Measurements from ENCODE around the gene GATA5. TPM values are rescaled to one million over a fixed set of nuclear protein-coding genes. Genes with fewer than 3 reads are reported as not detected.

The GATA5 gene, protein sequence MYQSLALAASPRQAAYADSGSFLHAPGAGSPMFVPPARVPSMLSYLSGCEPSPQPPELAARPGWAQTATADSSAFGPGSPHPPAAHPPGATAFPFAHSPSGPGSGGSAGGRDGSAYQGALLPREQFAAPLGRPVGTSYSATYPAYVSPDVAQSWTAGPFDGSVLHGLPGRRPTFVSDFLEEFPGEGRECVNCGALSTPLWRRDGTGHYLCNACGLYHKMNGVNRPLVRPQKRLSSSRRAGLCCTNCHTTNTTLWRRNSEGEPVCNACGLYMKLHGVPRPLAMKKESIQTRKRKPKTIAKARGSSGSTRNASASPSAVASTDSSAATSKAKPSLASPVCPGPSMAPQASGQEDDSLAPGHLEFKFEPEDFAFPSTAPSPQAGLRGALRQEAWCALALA
- not detected in 2 replicates for total RNA-seq

DNA sequence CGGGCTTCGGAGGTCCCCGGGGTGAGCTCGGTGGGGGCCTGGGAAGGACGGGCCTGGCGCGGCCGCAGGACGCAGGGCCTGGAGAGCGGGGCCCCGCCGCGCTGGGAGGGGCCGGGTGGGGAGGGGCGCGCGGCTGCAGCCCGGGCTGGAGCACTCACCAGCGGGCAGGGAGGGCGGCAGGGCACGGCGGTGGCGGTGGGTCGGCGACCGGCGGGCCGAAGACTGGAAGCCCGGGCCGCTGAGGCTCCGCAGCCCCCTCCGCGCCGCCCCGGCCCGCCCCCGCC lies at the start of gene GATA5:
TSS of gene GATA5 (minus strand) at position 224 of the 284 bp plus-strand sequence. CDS start 474 bp downstream, outside the sequence.

GRCh38 chr20:62427172-62428001 lies 48.4 kb downstream of the GATA5 start, which contains the start of gene RBBP8NL:
RBBP8NL (minus strand) TSS chr20:62427539; CDS start chr20:62419647, 7,892 bp downstream.

Other genes starting within 250 kb of the GATA5 start
- 22.7 and 25.1 TPM in 2 replicates for gene OSBPL2, start 237.5 kb downstream of the GATA5 start, total RNA-seq
- 193 and 288 TPM in 2 replicates for gene ADRM1, start 173.0 kb downstream of the GATA5 start, total RNA-seq
- gene LAMA5, start 108.7 kb downstream of the GATA5 start, total RNA-seq = 96.3 and 136 TPM in 2 replicates
- 2,528 and 3,406 TPM in 2 replicates for gene RPS21, start 88.9 kb downstream of the GATA5 start, total RNA-seq
- 3.8 and 5.3 TPM in 2 replicates for gene CABLES2, start 68.7 kb downstream of the GATA5 start, total RNA-seq
- gene RBBP8NL, start 48.5 kb downstream of the GATA5 start, total RNA-seq = not detected in 2 replicates
- 0.38 and 0.55 TPM in 2 replicates for gene SLCO4A1, start 166.5 kb upstream of the GATA5 start, total RNA-seq
- 0.23 TPM in 1 of 2 replicates, not detected in the other for gene NTSR1, start 232.8 kb upstream of the GATA5 start, total RNA-seq